Fibroblast of villous mesenchyme (primary cell): ENCODE measurements around the gene FOXK1. TPM values are rescaled to one million over a fixed set of nuclear protein-coding genes. Genes with fewer than 3 reads are reported as not detected.

ENCODE experiments used
- DNase-seq: peaks from one replicate; pipeline ENCODE4 v3.0.0-alpha.2; 2010; ENCODE audit warnings: low read depth
- H3K4me3 ChIP-seq: 2 replicates; pipeline ENCODE4 v1.5.1; 2011; ENCODE audit warnings: low read depth, mild to moderate bottlenecking, low read length
- CTCF ChIP-seq: IDR thresholded peaks from 2 replicates; pipeline ENCODE4 v1.5.1; 2012; ENCODE audit warnings: low read depth, mild to moderate bottlenecking, low read length; ENCODE audit not compliant: insufficient read depth
- small RNA-seq: library from RNA; depleted of rRNA; stranded (forward); fragments of <200 nt; gene quantifications from one replicate; pipeline ENCODE3, GENCODE V24; 2012
- total RNA-seq: library from RNA; depleted of rRNA; stranded (reverse); fragments of >200 nt; gene quantifications from 2 replicates; pipeline ENCODE4 v1.2.3, GENCODE V29; 2012

The FOXK1 gene
- total RNA-seq, 1 donor: 32.8 TPM

- H3K4me3 ChIP-seq: no peak overlapping the region
- DNase-seq: no peak
- TF ChIP-seq CTCF: no peak
Measured at GRCh38 chr7:4820405-4820966, 138.4 kb downstream of the FOXK1 start.

Small RNA genes lying within 50 kb of the gene (small RNA-seq; reads per million reads assigned to genes)
- gene MIR4656 (not detected), gene RF00019 (not detected)

Other genes starting within 250 kb of the FOXK1 start
- 40.2 and 59.6 TPM in 2 replicates for gene AP5Z1, start 93.3 kb downstream of the FOXK1 start, total RNA-seq
- gene PAPOLB, start 179.7 kb downstream of the FOXK1 start, total RNA-seq: under 0.01 TPM in 1 of 2 replicates, not detected in the other
- under 0.01 and 0.32 TPM in 2 replicates for gene RADIL, start 201.4 kb downstream of the FOXK1 start, total RNA-seq